ENCODE data around the gene PCBP3. TPM values are rescaled to one million over a fixed set of nuclear protein-coding genes. Genes with fewer than 3 reads are reported as not detected.

Gene PCBP3
- total RNA-seq, 1 experiment from 2014 or later: not detected

- ChIA-PET CTCF (no interaction called here), POLR2A (no interaction called here)
- H3K27ac ChIP-seq (ENCODE audit: low read length): no peak overlapping the region
- no peak overlapping the region for H3K4me3 ChIP-seq (ENCODE audit: low read depth in 2 of 2, low read length in 2 of 2)
- DNase-seq (ENCODE audit: low read depth, low spot score) (no peak), ATAC-seq (no peak)
- in situ Hi-C loops (cut with HindIII; ENCODE audit: low pct_unique_long_range_greater_than_20kb, low sequenced_read_pairs): no loop called here
- TF ChIP-seq REST (IDR thresholded peaks at IDR 0.05; ENCODE audit: insufficient read depth in 1 of 2, low read depth in 2 of 2, low read length in 1 of 2) (no peak), POLR2AphosphoS5 (IDR thresholded peaks at IDR 0.05; ENCODE audit: low read depth, low read length) (no peak), CTCF (IDR thresholded peaks at IDR 0.05) (no peak), SIN3A (IDR thresholded peaks at IDR 0.05; ENCODE audit: borderline replicate concordance, insufficient read depth, low read depth, low read length) (no peak), TCF7L2 (IDR thresholded peaks at IDR 0.05; ENCODE audit: low read depth, low read length) (no peak)
- no TSS peak for BruUV-seq (replicated peaks)
- intact Hi-C loops (cut with micrococcal nuclease; ENCODE audit: unreplicated experiment): no loop called here
- H3K36me3 ChIP-seq (ENCODE audit: control insufficient read depth, insufficient read depth, low read length): no peaks in the 10 kb centered on the region
- no peaks in the 10 kb centered on the region for H3K9me3 ChIP-seq (ENCODE audit: control insufficient read depth, insufficient read depth, low read depth, low read length)
- H3K27me3 ChIP-seq (ENCODE audit: control insufficient read depth, insufficient read depth, low read length): peaks cover 3% of the 10 kb centered on the region; the same call in 1 of the 2 replicates
- H3K4me1 ChIP-seq (ENCODE audit: control insufficient read depth, insufficient read depth, low read length): peaks cover 4% of the 10 kb centered on the region; the same call in 1 of the 2 replicates
These were observed 29.6 kb upstream of the PCBP3 start for GRCh38 chr21:45613881-45614280.

DNA sequence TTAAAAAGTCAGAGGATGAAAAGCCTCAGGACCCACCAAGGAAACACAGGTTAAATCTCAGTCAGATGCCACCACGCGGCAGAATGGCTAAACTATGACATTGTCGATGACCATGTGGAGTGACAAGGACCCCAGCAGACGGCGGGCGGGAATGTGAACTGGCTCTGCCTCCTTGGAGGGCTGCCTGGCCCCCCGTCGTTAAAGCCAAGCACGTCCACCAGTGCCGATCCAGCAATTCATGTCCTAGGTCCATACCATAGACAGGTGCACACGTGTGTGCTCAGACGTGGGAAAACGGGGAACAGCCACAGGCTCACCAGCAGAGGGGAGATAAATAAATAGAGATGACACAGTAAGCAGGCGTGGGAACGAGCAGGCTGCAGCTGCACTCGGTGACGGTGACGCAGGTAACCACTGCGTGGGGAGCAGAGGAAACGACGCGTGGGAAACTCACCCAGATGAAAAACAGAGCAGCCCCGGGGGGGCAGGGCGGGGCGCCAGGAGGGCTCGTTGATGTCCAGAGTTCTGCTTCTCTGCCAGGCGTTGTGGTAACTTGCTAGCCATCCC is 28.3 kb upstream of the PCBP3 start:
- ATAC-seq: no peak
- POLR2A ChIA-PET: no interaction called here
- Histone ChIP-seq H3K4me3 (ENCODE audit: low read depth in 2 of 2, low read length in 2 of 2) (no peak overlapping the region), H3K4me1 (ENCODE audit: control insufficient read depth, insufficient read depth, low read length) (peaks cover 4% of the 10 kb centered on the region; the same call in 1 of the 2 replicates), H3K36me3 (ENCODE audit: control insufficient read depth, insufficient read depth, low read length) (no peaks in the 10 kb centered on the region), H3K27ac (ENCODE audit: low read length) (no peak overlapping the region), H3K27me3 (ENCODE audit: control insufficient read depth, insufficient read depth, low read length) (no peaks in the 10 kb centered on the region), H3K9me3 (ENCODE audit: control insufficient read depth, insufficient read depth, low read depth, low read length) (no peaks in the 10 kb centered on the region)
- BruUV-seq (replicated peaks): no TSS peak
- in situ Hi-C loops (cut with HindIII; ENCODE audit: low pct_unique_long_range_greater_than_20kb, low sequenced_read_pairs) (no loop called here), intact Hi-C loops (cut with micrococcal nuclease; ENCODE audit: unreplicated experiment) (no loop called here)
- CTCF ChIA-PET: no interaction called here
- TF ChIP-seq CTCF (IDR thresholded peaks at IDR 0.05) (no peak), POLR2AphosphoS5 (IDR thresholded peaks at IDR 0.05; ENCODE audit: low read depth, low read length) (no peak), SIN3A (IDR thresholded peaks at IDR 0.05; ENCODE audit: borderline replicate concordance, insufficient read depth, low read depth, low read length) (no peak), REST (IDR thresholded peaks at IDR 0.05; ENCODE audit: insufficient read depth in 1 of 2, low read depth in 2 of 2, low read length in 1 of 2) (no peak), TCF7L2 (IDR thresholded peaks at IDR 0.05; ENCODE audit: low read depth, low read length) (no peak)
- DNase-seq (ENCODE audit: low read depth, low spot score): no peak

Measured in Panc1 (cell line).